Colonic mucosa (tissue), 4 donors: ENCODE data around the gene STK32C. TPM values are rescaled to one million over a fixed set of nuclear protein-coding genes. Genes with fewer than 3 reads are reported as not detected.

Experiments used
- DNase-seq: peaks from one replicate; pipeline ENCODE4 v3.0.0-alpha.2; 2020
- H3K27ac ChIP-seq: fragments of 200-600 bp; one replicate; pipeline ENCODE4 v1.8.0; 2021
- H3K27me3 ChIP-seq: fragments of 200-600 bp; one replicate; pipeline ENCODE4 v1.8.0; 2021
- H3K36me3 ChIP-seq: fragments of 200-600 bp; one replicate; pipeline ENCODE4 v1.8.0; 2021
- H3K4me1 ChIP-seq: fragments of 200-600 bp; one replicate; pipeline ENCODE4 v1.8.0; 2021; ENCODE audit warnings: mild to moderate bottlenecking
- H3K4me3 ChIP-seq: fragments of 200-600 bp; one replicate; pipeline ENCODE4 v1.8.0; 2021
- H3K9ac ChIP-seq, 2 donors: one replicate each; pipeline ENCODE4 v1.7.0; 2013; ENCODE audit warnings: control low read depth in 2 of 2, low read depth in 2 of 2, low read length in 2 of 2
- H3K9me3 ChIP-seq: fragments of 200-600 bp; one replicate; pipeline ENCODE4 v1.8.0; 2021
- intact Hi-C: fragments of 100-400 bp; cut with DNase I; formaldehyde crosslinking; loops from one replicate; pipeline ENCODE4 v1.14.1; 2022
- total RNA-seq, 2 donors: library from RNA; stranded (reverse); fragmentation: NEBNext Ultra II Directional in 1 of 2; extraction: Animal tissue kit (Norgen Biotek cat#: 25700) in 1 of 2; gene quantifications; one replicate each; pipeline ENCODE4 v1.2.1, GENCODE V29; 2021
- TF ChIP-seq, protein P1 (sequence below): fragments of 200-600 bp; IDR thresholded peaks from one replicate; pipeline ENCODE4 v1.8.0; 2022; ENCODE audit warnings: antibody characterized with exemption, mild to moderate bottlenecking
- donor health status: healthy.
- donor health status: DM: no; HTN: no; CAD: no.
- donor health status: DM: no; HTN: no; CAD: no.

Gene STK32C
- total RNA-seq, 2 donors from 2014 or later = 9.2 to 14.5 TPM

DNA sequence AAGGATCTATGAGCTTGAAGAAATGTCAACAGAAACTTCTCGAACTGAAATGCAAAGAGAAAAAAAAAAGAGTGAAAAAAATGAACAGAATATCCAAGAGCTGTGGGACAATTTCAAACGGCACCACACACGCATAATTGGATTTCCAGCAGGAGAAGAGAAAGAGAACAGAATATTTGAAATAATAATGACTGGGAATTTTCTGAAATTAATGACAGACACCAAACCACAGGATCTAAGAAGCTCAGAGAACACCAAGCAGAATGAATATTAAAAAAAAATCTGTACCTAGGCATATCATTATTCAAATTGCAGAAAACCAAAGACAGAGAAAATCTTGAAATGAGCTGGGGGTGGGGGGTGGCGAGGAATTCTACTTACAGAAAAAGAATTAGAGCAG, 93.8 kb downstream of the STK32C start:
- DNase-seq = no peak
- TF ChIP-seq, protein P1, sequence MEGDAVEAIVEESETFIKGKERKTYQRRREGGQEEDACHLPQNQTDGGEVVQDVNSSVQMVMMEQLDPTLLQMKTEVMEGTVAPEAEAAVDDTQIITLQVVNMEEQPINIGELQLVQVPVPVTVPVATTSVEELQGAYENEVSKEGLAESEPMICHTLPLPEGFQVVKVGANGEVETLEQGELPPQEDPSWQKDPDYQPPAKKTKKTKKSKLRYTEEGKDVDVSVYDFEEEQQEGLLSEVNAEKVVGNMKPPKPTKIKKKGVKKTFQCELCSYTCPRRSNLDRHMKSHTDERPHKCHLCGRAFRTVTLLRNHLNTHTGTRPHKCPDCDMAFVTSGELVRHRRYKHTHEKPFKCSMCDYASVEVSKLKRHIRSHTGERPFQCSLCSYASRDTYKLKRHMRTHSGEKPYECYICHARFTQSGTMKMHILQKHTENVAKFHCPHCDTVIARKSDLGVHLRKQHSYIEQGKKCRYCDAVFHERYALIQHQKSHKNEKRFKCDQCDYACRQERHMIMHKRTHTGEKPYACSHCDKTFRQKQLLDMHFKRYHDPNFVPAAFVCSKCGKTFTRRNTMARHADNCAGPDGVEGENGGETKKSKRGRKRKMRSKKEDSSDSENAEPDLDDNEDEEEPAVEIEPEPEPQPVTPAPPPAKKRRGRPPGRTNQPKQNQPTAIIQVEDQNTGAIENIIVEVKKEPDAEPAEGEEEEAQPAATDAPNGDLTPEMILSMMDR = no peak
- no peak overlapping the region for H3K4me3 ChIP-seq

DNA sequence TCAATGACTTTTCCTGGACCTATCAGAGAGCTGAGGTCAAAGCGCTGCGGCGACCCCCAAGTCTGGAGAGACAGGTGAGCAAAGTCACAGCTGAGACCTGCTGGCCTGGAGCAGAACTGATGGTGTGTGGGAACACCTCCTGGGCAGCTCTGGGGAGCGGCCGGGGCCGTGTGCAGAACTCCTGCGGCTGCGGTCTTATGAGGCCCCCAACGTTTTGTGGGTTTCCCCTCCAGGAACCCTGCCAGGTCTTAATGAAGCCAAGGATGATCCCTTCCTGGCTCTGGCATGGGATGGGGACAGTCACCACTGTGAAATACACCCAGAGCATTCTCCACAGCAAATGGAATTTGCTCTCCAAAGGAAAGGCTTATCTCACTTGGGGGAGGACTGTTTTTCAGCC, 94.9 kb downstream of the STK32C start:
- no peak overlapping the region for H3K4me3 ChIP-seq
- DNase-seq = no peak
- H3K4me1 ChIP-seq = no peaks in the 10 kb centered on the region
- no peaks in the 10 kb centered on the region for H3K9me3 ChIP-seq
- H3K9ac ChIP-seq = no peak overlapping the region
- no peak overlapping the region for H3K27ac ChIP-seq
- H3K27me3 ChIP-seq = no peaks in the 10 kb centered on the region
- intact Hi-C loops = no loop called here
- TF ChIP-seq, protein P1 = no peak
- no peaks in the 10 kb centered on the region for H3K36me3 ChIP-seq

More for the DNA sequence above, 93.8 kb downstream of the STK32C start:
- no peaks in the 10 kb centered on the region for H3K36me3 ChIP-seq
- intact Hi-C loops = no loop called here
- no peaks in the 10 kb centered on the region for H3K27me3 ChIP-seq
- no peaks in the 10 kb centered on the region for H3K9me3 ChIP-seq
- no peak overlapping the region for H3K9ac ChIP-seq
- H3K4me1 ChIP-seq = no peaks in the 10 kb centered on the region
- no peak overlapping the region for H3K27ac ChIP-seq

DNA sequence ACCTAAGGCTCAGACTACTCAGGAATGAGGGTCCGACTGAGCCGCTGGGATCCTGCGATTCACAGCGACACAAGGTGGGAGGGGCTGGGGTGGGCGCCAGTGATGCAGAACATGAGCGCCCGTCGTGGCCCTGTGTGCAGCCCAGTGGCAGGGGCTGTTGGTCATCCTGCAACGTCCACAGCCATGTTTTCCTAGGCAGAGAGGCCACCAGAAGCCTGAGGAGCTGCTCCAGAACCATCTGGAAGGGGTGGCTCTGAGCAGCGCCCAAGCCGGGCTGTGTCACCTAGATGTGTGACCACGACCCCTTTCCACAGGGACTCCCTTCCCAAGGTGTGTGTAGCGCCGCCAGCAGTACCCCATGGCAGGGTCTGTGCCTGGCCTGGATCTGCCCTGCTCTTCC, 96.5 kb downstream of the STK32C start:
- TF ChIP-seq, protein P1 = no peak
- Histone ChIP-seq H3K4me1 (no peaks in the 10 kb centered on the region), H3K9ac (no peak overlapping the region), H3K36me3 (no peaks in the 10 kb centered on the region), H3K9me3 (no peaks in the 10 kb centered on the region), H3K27me3 (no peaks in the 10 kb centered on the region), H3K27ac (no peak overlapping the region), H3K4me3 (no peak overlapping the region)
- intact Hi-C loops = no loop called here
- no peak for DNase-seq

DNA sequence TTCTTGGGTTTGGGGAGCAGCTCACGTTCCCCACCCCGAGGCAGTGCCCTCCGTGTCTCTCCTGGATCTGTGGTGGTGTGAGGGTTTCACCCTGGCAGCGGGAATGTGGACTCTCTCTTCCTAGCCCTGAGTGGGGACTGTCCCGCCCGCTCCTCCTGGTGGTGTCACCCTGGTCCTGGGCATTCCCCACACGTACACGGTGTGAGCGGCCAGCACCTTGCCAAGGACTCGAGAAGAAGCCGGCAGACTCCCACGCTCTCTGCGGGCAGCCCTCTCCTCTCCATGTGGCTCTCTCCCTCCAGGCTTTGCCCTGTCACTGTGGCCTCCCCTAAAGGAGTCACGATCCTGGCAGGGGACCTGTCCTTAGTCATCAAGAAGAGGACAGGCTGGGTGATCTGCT, 97.0 kb downstream of the STK32C start:
- no peak overlapping the region for H3K27ac ChIP-seq
- H3K4me1 ChIP-seq = no peaks in the 10 kb centered on the region
- intact Hi-C loops = no loop called here
- TF ChIP-seq, protein P1 = no peak
- H3K9me3 ChIP-seq = no peaks in the 10 kb centered on the region
- no peaks in the 10 kb centered on the region for H3K27me3 ChIP-seq
- no peaks in the 10 kb centered on the region for H3K36me3 ChIP-seq
- no peak overlapping the region for H3K9ac ChIP-seq
- H3K4me3 ChIP-seq = no peak overlapping the region
- DNase-seq = no peak

DNA sequence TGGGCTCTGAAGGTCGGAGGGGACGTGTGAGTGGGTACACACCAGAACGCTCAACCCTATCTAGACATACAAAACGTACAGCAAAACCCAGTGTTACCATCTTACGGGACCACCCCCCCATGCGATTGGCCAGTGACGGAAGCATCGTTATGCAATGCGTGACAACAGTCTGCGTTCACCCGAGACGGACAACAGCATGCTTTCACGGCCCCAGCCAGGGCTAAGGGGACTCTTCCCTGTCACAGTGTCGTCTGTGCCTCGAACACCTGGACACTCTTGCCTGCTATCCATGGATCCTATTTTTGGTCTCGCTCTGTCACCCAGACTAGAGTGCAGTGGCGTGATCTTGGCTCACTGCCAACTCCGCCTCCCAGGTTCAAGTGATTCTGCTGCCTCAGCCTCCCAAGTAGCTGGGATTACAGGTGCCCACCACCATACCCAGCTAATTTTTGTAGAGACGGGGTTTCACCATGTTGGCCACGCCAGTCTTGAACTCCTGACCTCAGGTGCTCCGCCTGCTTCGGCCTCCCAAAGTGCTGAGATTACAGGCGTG, 97.7 kb downstream of the STK32C start:
- no peaks in the 10 kb centered on the region for H3K4me1 ChIP-seq
- H3K36me3 ChIP-seq = no peaks in the 10 kb centered on the region
- no peak overlapping the region for H3K27ac ChIP-seq
- no peaks in the 10 kb centered on the region for H3K9me3 ChIP-seq
- H3K27me3 ChIP-seq = no peaks in the 10 kb centered on the region
- intact Hi-C loops = no loop called here
- DNase-seq = no peak
- TF ChIP-seq, protein P1 = no peak
- no peak overlapping the region for H3K4me3 ChIP-seq
- no peak overlapping the region for H3K9ac ChIP-seq
